Thoracic aorta (tissue), 2 donors: ENCODE measurements around the gene DLGAP1. TPM values are rescaled to one million over a fixed set of nuclear protein-coding genes. Genes with fewer than 3 reads are reported as not detected.

ENCODE experiments used
- ATAC-seq: fragments of 150-250 bp; one replicate; pipeline ENCODE4 v1.8.0; 2017; ENCODE audit warnings: low read depth; ENCODE audit not compliant: insufficient number of reproducible peaks, low FRiP score
- DNase-seq: peaks from one replicate; pipeline ENCODE4 v3.0.0-alpha.2; 2020; ENCODE audit warnings: low spot score
- H3K27ac ChIP-seq, 2 donors: fragments of 200-600 bp; sonication (generic); 1 replicate in 1 of 2; 2 replicates in 1 of 2; pipeline ENCODE4 v1.5.1; 2016; ENCODE audit warnings: mild to moderate bottlenecking in 2 of 2, moderate library complexity in 2 of 2
- H3K27me3 ChIP-seq: fragments of 200-600 bp; sonication (generic); replicated peaks from 2 replicates; pipeline ENCODE4 v1.6.0; 2016; ENCODE audit warnings: mild to moderate bottlenecking; ENCODE audit not compliant: insufficient read depth
- H3K36me3 ChIP-seq: fragments of 200-600 bp; sonication (generic); one replicate; pipeline ENCODE4 v1.5.1; 2016
- H3K4me1 ChIP-seq, 2 donors: fragments of 200-600 bp; sonication (generic); 1 replicate in 1 of 2; 2 replicates in 1 of 2; pipeline versions ENCODE4 v1.5.1 to v1.6.0; 2016; ENCODE audit warnings: low read depth in 2 of 2, mild to moderate bottlenecking in 1 of 2; ENCODE audit not compliant: control insufficient read depth in 1 of 2
- H3K4me3 ChIP-seq: fragments of 200-600 bp; sonication (generic); 2 replicates; pipeline ENCODE4 v1.5.1; 2016; ENCODE audit warnings: mild to moderate bottlenecking
- H3K9me3 ChIP-seq: fragments of 200-600 bp; sonication (generic); 2 replicates; pipeline ENCODE4 v1.5.1; 2016
- total RNA-seq, 2 donors: library from RNA; depleted of rRNA; stranded (reverse); fragments of >200 nt; gene quantifications; one replicate each; pipeline versions ENCODE4 v1.1.0 to v1.2.3, GENCODE V29; 2016
- TF ChIP-seq, protein P1 (sequence below): fragments of 200-600 bp; sonication (generic); IDR thresholded peaks from one replicate; pipeline ENCODE4 v1.5.1; 2019; ENCODE audit warnings: antibody characterized with exemption

Gene DLGAP1
- total RNA-seq, 2 donors from 2014 or later = 7.3 to 19.0 TPM

DNA sequence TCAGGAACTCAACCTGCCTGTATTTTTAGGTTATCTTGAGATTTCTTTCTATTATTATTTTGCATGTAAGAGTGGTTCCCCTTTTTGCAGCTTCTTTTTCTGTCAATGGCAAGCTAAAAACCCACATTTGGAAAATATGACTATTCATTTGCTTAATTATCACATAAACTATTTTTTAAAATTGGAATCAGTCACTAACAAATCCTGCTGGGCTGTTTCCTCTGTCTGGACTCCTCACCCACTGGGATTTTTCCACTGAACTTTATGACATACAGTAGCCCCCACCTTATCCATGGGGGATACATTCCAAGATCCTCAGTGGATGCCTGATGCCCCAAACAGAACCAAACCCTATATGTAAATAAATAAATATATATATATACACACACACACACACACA, 447.3 kb downstream of the DLGAP1 start:
- H3K9me3 ChIP-seq = no peaks in the 10 kb centered on the region
- no peak overlapping the region for H3K27ac ChIP-seq
- peaks cover 3 to 22% of the 10 kb centered on the region in 2 donors for H3K4me1 ChIP-seq
- TF ChIP-seq, protein P1, sequence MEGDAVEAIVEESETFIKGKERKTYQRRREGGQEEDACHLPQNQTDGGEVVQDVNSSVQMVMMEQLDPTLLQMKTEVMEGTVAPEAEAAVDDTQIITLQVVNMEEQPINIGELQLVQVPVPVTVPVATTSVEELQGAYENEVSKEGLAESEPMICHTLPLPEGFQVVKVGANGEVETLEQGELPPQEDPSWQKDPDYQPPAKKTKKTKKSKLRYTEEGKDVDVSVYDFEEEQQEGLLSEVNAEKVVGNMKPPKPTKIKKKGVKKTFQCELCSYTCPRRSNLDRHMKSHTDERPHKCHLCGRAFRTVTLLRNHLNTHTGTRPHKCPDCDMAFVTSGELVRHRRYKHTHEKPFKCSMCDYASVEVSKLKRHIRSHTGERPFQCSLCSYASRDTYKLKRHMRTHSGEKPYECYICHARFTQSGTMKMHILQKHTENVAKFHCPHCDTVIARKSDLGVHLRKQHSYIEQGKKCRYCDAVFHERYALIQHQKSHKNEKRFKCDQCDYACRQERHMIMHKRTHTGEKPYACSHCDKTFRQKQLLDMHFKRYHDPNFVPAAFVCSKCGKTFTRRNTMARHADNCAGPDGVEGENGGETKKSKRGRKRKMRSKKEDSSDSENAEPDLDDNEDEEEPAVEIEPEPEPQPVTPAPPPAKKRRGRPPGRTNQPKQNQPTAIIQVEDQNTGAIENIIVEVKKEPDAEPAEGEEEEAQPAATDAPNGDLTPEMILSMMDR = no peak
- no peaks in the 10 kb centered on the region for H3K36me3 ChIP-seq
- no peak overlapping the region for H3K4me3 ChIP-seq
- ATAC-seq = no peak
- no peaks in the 10 kb centered on the region for H3K27me3 ChIP-seq
- no peak for DNase-seq

DNA sequence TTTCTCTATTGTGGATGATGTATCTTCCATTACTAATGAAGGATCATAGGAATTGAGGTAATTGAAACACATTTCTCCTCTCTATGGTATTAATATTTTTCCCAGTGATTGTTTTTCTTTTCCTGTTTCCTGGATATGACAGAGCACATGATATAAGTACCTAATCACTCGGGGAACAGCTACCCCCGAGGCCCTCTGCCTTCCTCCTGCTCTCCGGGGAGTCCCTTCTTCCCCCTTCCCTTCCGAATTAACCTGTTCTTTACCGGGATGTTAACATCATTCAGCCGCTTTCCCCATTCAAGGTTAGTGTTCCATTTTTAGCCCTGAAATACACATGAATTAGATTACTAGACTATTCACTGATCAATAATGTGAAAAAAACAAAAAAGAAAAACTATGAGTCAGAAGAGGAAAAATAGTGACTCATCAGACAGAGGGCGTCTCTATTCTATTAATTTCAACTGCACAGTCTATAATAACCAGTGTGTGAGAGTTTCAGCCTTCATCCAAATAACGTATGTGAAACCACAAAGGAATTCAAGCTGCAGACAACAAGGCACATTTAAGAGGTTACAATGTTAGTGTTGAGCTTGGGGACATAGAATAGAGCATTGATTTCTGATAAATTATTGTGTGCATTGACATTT, 450.8 kb downstream of the DLGAP1 start:
- Histone ChIP-seq H3K27me3 (no peaks in the 10 kb centered on the region), H3K4me3 (no peak overlapping the region), H3K9me3 (no peaks in the 10 kb centered on the region), H3K36me3 (no peaks in the 10 kb centered on the region), H3K27ac (no peak overlapping the region), H3K4me1 (peaks cover 3 to 22% of the 10 kb centered on the region in 2 donors)
- TF ChIP-seq, protein P1 = no peak
- DNase-seq = no peak
- no peak for ATAC-seq

DNA sequence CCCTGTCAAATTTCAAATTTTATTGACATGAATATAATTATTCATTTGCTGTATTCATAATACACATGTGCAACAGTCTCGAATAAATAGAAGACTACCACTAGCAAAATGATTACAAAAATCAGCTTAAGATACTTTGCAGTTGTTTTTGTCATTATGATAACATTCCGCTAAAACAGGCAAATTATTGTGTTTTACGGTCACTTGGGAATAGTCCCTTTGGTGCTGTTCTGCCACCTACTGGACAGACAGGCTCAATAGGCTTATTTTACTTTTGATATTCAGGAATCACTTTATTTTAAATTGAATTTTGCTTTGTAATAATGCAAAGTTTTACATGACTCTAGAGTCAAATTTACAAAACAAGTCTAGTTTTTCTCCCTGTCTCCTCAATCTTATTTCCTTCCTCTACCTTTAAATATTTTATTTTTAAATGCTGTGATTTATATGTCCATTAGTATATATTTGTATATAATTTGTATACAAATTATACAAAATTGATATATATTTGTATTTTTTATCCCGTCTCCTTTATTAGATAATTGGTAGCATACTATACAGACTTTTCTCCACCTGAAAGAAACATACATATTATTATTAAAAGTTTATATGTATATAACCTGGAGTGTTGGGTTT, 456.3 kb downstream of the DLGAP1 start:
- no peaks in the 10 kb centered on the region for H3K9me3 ChIP-seq
- ATAC-seq (no peak), DNase-seq (no peak)
- TF ChIP-seq, protein P1 = peak; percentile 71
- H3K27me3 ChIP-seq = no peaks in the 10 kb centered on the region
- H3K4me1 ChIP-seq = peaks cover 0 to 7% of the 10 kb centered on the region in 2 donors
- peak overlapping the region; percentile 31 for H3K4me3 ChIP-seq
- no peak overlapping the region for H3K27ac ChIP-seq
- no peaks in the 10 kb centered on the region for H3K36me3 ChIP-seq

DNA sequence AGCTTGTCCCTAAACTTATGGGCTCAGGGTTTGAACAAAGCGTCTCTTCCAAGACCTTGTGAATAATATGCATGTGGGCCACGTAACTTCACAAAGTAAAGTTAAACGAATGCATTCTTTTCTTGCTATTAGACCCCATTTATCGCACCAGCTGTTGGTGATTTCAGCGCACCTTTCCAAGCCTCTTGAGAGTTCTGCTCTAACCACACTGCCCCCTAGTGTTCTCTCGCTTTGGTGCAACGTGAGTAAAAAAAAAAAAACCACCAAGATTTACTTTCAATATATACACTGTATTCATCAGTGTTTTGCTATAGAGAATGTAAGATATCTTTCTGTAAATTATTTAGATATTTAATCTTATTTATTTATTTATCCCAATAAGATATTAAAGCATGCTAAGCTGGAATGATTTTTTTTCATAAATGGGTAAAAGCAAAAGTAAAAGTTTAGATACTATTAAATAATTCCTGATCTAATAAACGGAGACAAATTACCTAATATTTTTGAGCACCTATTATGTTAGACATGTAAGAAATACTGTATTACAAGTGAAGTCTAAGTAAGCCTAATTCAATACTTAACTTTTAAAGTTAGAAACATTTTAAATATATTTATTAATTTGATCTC, 459.5 kb downstream of the DLGAP1 start:
- H3K27ac ChIP-seq = no peak overlapping the region
- no peaks in the 10 kb centered on the region for H3K36me3 ChIP-seq
- DNase-seq (no peak), ATAC-seq (no peak)
- peak overlapping the region; percentile 38 for H3K4me3 ChIP-seq
- peaks cover 0 to 7% of the 10 kb centered on the region in 2 donors for H3K4me1 ChIP-seq
- no peaks in the 10 kb centered on the region for H3K27me3 ChIP-seq
- TF ChIP-seq, protein P1 = peak; percentile 79
- no peaks in the 10 kb centered on the region for H3K9me3 ChIP-seq

DNA sequence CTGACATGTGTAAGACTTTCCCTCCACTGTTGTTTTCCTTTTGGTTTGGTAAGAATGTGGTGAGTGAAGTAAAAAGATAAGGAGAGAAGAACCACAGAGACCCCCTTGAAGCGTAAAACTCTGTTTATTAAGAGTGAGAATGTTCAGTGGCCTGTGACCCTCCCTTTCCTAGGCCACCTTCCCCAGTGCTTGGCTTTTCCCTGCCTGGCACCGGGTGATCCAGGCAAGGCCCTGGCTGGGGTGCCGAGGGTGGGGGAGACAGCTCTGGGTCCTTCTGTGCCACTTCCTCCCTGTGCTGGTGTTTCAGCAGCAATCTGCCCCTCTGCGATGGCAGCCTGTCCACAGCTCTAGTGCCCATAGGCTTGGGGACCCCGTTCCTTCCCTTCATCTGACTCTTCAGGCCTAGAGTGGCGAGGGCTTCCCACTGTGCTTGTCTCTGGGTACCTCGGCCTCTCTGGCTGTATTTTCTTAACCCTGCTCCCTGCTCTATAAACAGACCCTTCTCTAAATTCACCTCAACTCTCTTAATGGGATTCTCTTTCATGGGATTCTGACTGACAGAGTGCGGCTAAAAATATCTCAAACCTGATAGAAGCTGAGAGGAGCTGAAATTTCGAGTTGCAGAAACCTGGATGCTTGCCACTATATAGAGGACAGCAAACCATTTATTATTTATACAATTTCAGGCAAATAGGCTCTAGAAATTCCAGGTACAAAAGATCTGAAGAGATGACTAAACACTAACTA, 461.0 kb downstream of the DLGAP1 start:
- TF ChIP-seq, protein P1 = no peak
- no peaks in the 10 kb centered on the region for H3K9me3 ChIP-seq
- no peaks in the 10 kb centered on the region for H3K27me3 ChIP-seq
- DNase-seq = no peak
- H3K4me3 ChIP-seq = no peak overlapping the region
- no peaks in the 10 kb centered on the region for H3K36me3 ChIP-seq
- peaks cover 0 to 7% of the 10 kb centered on the region in 2 donors for H3K4me1 ChIP-seq
- no peak for ATAC-seq
- no peak overlapping the region for H3K27ac ChIP-seq
